ENCODE data around the gene DISP2. TPM values are rescaled to one million over a fixed set of nuclear protein-coding genes. Genes with fewer than 3 reads are reported as not detected.

DISP2 gene
- total RNA-seq, 1 donor from 2014 or later, result 3.7 TPM

GRCh38 chr15:40420793-40421192 lies 62.8 kb downstream of the DISP2 start:
- TF ChIP-seq EZH2 (IDR thresholded peaks at IDR 0.05; ENCODE audit: insufficient read depth, low read length), result no peak
- no peak for TF ChIP-seq CTCF (IDR thresholded peaks at IDR 0.05; ENCODE audit: insufficient read depth, low read depth, low read length)
- Histone ChIP-seq H4K20me1 (ENCODE audit: insufficient read depth, low read length) (no peaks in the 10 kb centered on the region), H3K27ac (ENCODE audit: low read depth, low read length) (no peak overlapping the region), H3K36me3 (ENCODE audit: insufficient read depth, low read length) (peaks cover 3% of the 10 kb centered on the region), H3K79me2 (ENCODE audit: insufficient read depth, low read length) (no peaks in the 10 kb centered on the region), H2AFZ (ENCODE audit: low read depth, low read length) (no peak overlapping the region), H3K9ac (ENCODE audit: low read length) (no peak overlapping the region), H3K4me2 (ENCODE audit: low read length) (no peak overlapping the region), H3K4me3 (ENCODE audit: insufficient read depth, low read depth, low read length) (no peak overlapping the region), H3K9me3 (ENCODE audit: insufficient read depth, low read depth, low read length) (no peaks in the 10 kb centered on the region), H3K4me1 (ENCODE audit: insufficient read depth, low read length) (no peaks in the 10 kb centered on the region), H3K27me3 (ENCODE audit: insufficient read depth, low read length) (no peaks in the 10 kb centered on the region)
- H3K36me3 Mint-ChIP-seq (ENCODE audit: low read depth, unreplicated experiment), result peaks cover 3% of the 10 kb centered on the region
- no peaks in the 10 kb centered on the region for H3K4me1 Mint-ChIP-seq (ENCODE audit: low read depth, unreplicated experiment)
- H3K27me3 Mint-ChIP-seq (ENCODE audit: low read depth, unreplicated experiment), result peaks cover 7% of the 10 kb centered on the region
- DNase-seq (ENCODE audit: low read depth) (no peak), FAIRE-seq (no peak)
- no peak overlapping the region for H3K4me3 Mint-ChIP-seq (ENCODE audit: unreplicated experiment)
- H3K9me3 Mint-ChIP-seq (ENCODE audit: unreplicated experiment), result no peaks in the 10 kb centered on the region
- H3K27ac Mint-ChIP-seq (ENCODE audit: unreplicated experiment), result no peak overlapping the region

- Mint-ChIP-seq H3K4me1 (ENCODE audit: low read depth, unreplicated experiment) (no peaks in the 10 kb centered on the region), H3K27me3 (ENCODE audit: low read depth, unreplicated experiment) (peaks cover 8% of the 10 kb centered on the region), H3K36me3 (ENCODE audit: low read depth, unreplicated experiment) (peaks cover 3% of the 10 kb centered on the region), H3K9me3 (ENCODE audit: unreplicated experiment) (no peaks in the 10 kb centered on the region), H3K27ac (ENCODE audit: unreplicated experiment) (no peak overlapping the region), H3K4me3 (ENCODE audit: unreplicated experiment) (no peak overlapping the region)
- DNase-seq (ENCODE audit: low read depth), result no peak
- Histone ChIP-seq H3K27ac (ENCODE audit: low read depth, low read length) (no peak overlapping the region), H3K4me2 (ENCODE audit: low read length) (peak overlapping the region; percentile 78), H3K9me3 (ENCODE audit: insufficient read depth, low read depth, low read length) (no peaks in the 10 kb centered on the region), H4K20me1 (ENCODE audit: insufficient read depth, low read length) (no peaks in the 10 kb centered on the region), H2AFZ (ENCODE audit: low read depth, low read length) (no peak overlapping the region), H3K4me1 (ENCODE audit: insufficient read depth, low read length) (no peaks in the 10 kb centered on the region), H3K79me2 (ENCODE audit: insufficient read depth, low read length) (no peaks in the 10 kb centered on the region), H3K4me3 (ENCODE audit: insufficient read depth, low read depth, low read length) (no peak overlapping the region), H3K27me3 (ENCODE audit: insufficient read depth, low read length) (no peaks in the 10 kb centered on the region), H3K9ac (ENCODE audit: low read length) (no peak overlapping the region), H3K36me3 (ENCODE audit: insufficient read depth, low read length) (peaks cover 3% of the 10 kb centered on the region)
- peak; percentile 66 for TF ChIP-seq CTCF (IDR thresholded peaks at IDR 0.05; ENCODE audit: insufficient read depth, low read depth, low read length)
- no peak for TF ChIP-seq EZH2 (IDR thresholded peaks at IDR 0.05; ENCODE audit: insufficient read depth, low read length)
- FAIRE-seq, result no peak
Observed at GRCh38 chr15:40421246-40422157, 63.5 kb downstream of the DISP2 start.
